ENCODE results near the gene CAMKK1. TPM values are rescaled to one million over a fixed set of nuclear protein-coding genes. Genes with fewer than 3 reads are reported as not detected.
A peak's percentile ranks its signal among the peaks of the same experiment; 100 is the strongest.

The CAMKK1 gene
- total RNA-seq, 2 experiments from 2014 or later, result 6.7 to 6.9 TPM

DNA sequence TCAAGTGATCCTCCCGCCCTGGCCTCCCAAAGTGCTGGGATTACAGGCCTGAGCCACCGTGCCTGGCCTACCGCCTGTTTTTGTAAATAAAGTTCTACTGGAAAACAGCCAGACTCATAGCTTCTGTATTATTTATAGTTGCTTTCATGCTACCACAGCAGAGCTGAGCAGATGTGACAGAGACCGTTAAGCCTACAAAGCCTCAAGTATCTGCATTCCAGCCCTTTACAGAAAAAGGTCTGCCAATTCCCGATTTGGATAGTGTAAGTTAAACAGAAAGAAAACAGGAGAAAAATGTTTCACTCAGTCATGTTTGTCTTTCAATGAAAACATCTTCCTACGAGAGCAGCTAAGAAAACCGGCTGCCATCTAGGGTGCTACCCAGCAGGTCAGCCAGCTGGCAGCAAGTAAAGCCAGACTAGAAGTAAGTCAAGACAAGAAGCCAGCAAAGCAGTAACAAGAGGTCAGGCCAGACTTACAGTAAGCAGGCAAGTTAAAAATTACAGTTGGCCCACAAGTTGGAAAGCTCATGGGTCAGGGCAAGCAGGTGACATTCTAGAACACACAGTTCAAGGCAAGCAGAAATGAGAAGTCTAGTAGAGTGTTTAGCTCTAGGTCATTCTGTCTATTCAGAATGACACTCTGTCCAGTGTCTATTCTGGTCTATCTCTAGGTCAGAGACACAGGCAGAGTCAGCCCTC, 64.6 kb downstream of the CAMKK1 start:
- H3K9me3 Mint-ChIP-seq, result no peaks in the 10 kb centered on the region
- DNase-seq, result no peak
- no peak overlapping the region for H3K27ac Mint-ChIP-seq
- intact Hi-C loops (cut with micrococcal nuclease), result no loop called here
- H3K27me3 Mint-ChIP-seq, result no peaks in the 10 kb centered on the region
- H3K36me3 Mint-ChIP-seq (ENCODE audit: low read depth), result peaks cover 13% of the 10 kb centered on the region
- ChIA-PET POLR2A (interaction anchor here (1.9 to 5.3 kb wide), 2 partner anchors 17 to 90 kb away, joined by 5 to 33 read pairs; partner anchors contain the start of gene NCBP3), CTCF (interaction anchor here (0.6 to 7.9 kb wide), 29 partner anchors 10 to 192 kb away, joined by 3 to 367 read pairs (median 7); partner anchors contain the start of genes CTNS, HASPIN, NCBP3 and P2RX5)
- TF ChIP-seq, protein P1, sequence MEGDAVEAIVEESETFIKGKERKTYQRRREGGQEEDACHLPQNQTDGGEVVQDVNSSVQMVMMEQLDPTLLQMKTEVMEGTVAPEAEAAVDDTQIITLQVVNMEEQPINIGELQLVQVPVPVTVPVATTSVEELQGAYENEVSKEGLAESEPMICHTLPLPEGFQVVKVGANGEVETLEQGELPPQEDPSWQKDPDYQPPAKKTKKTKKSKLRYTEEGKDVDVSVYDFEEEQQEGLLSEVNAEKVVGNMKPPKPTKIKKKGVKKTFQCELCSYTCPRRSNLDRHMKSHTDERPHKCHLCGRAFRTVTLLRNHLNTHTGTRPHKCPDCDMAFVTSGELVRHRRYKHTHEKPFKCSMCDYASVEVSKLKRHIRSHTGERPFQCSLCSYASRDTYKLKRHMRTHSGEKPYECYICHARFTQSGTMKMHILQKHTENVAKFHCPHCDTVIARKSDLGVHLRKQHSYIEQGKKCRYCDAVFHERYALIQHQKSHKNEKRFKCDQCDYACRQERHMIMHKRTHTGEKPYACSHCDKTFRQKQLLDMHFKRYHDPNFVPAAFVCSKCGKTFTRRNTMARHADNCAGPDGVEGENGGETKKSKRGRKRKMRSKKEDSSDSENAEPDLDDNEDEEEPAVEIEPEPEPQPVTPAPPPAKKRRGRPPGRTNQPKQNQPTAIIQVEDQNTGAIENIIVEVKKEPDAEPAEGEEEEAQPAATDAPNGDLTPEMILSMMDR (IDR thresholded peaks at IDR 0.05), result no peak
- H3K4me3 Mint-ChIP-seq, result no peak overlapping the region
- ATAC-seq, result no peak
- H3K4me1 Mint-ChIP-seq (ENCODE audit: low read depth), result peaks cover 7% of the 10 kb centered on the region

DNA sequence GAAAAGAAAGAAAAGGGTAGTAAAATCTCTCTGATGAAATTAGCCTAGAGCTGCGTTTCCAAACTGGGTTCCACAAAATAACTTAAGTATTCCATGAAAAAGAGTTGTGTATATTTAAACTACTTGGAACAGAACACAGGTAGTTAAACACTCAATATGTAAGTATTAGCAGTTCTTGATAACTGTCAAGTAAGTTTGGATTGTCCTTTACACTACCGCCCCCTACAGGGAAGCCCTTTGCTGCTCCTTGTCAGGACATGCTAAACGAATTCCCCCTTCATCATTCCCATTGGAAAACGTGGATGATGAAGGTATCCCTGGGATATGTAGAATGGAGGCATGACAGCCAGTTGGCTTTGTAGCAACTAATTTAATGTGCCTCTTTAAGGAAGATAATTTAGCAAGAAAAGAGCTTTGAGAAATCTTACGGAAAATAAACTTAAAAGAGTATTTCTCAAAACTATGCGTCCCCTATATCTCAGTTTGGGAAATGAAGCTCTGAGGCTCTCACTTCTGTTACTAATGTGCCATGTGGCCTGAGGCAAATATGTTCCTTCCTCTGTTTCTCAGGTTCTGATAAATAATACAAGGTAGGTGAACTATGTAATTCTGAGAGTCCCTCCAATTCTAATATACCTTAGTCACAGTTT, 65.6 kb downstream of the CAMKK1 start:
- H3K27me3 Mint-ChIP-seq, result no peaks in the 10 kb centered on the region
- intact Hi-C loops (cut with micrococcal nuclease), result loop anchor here (1.0 kb wide), 1 partner anchor 89 kb away; no protein-coding TSS in a partner anchor
- peaks cover 9% of the 10 kb centered on the region for H3K4me1 Mint-ChIP-seq (ENCODE audit: low read depth)
- ATAC-seq (no peak), DNase-seq (peak; percentile 89)
- H3K4me3 Mint-ChIP-seq, result no peak overlapping the region
- peak overlapping the region; percentile 25 for H3K27ac Mint-ChIP-seq
- CTCF ChIA-PET, result interaction anchor here (0.6 to 7.9 kb wide), 44 partner anchors 9 to 331 kb away, joined by 3 to 367 read pairs (median 5); partner anchors contain the start of genes CTNS, HASPIN, ITGAE and NCBP3
- POLR2A ChIA-PET, result interaction anchor here (0.6 to 5.3 kb wide), 5 partner anchors 18 to 216 kb away, joined by 3 to 33 read pairs (median 5); partner anchors contain the start of gene NCBP3
- TF ChIP-seq, protein P1 (IDR thresholded peaks at IDR 0.05), result peak; percentile 97
- H3K9me3 Mint-ChIP-seq, result no peaks in the 10 kb centered on the region
- peaks cover 15% of the 10 kb centered on the region for H3K36me3 Mint-ChIP-seq (ENCODE audit: low read depth)

DNA sequence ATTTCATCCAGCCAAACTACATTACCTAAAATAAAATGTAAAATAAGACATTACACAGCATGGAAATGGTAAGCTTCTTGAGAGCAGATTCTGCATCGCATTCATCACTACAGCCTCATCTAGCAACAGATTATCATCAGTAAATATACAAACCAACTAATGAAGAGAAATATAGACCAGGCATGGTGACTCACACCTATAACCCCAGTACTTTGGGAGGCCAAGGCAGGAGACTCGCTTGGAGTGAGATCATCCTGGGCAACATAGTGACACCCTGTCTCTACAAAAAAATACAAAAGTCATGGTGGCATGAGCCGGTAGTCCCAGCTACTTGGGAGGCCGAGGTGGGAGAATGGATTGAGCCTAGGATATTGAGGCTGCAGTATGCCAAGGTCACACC, 66.7 kb downstream of the CAMKK1 start:
- DNase-seq, result no peak
- TF ChIP-seq, protein P1 (IDR thresholded peaks at IDR 0.05), result no peak
- Mint-ChIP-seq H3K27ac (peak overlapping the region; percentile 7), H3K4me1 (ENCODE audit: low read depth) (peaks cover 9% of the 10 kb centered on the region), H3K4me3 (no peak overlapping the region), H3K27me3 (no peaks in the 10 kb centered on the region), H3K9me3 (no peaks in the 10 kb centered on the region), H3K36me3 (ENCODE audit: low read depth) (peaks cover 24% of the 10 kb centered on the region)
- ChIA-PET POLR2A (interaction anchor here (0.7 to 1.3 kb wide), 2 partner anchors 16 to 21 kb away, joined by 4 to 6 read pairs; no protein-coding TSS in a partner anchor), CTCF (interaction anchor here (0.8 to 7.9 kb wide), 22 partner anchors 8 to 190 kb away, joined by 3 to 367 read pairs (median 10); partner anchors contain the start of genes CTNS, ITGAE, NCBP3 and SHPK)
- intact Hi-C loops (cut with micrococcal nuclease), result no loop called here
- no peak for ATAC-seq

DNA sequence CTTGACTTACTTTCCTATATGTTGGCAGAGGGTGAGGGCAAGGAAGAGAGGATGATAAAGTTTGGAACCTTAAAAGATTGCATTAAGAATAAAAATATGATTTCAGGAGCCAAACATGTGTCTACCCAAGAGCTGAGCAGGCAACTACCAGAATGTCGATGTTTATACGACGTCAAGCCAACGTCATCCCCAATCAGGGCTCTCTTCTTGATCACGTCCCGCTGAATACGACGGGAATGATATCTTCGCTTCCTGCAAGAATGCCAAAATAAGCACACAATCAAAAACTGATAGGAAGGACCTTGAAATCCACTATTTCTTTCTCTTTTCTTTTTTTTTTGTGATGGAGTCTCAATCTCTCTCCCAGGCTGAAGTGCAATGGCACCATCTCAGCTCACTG, 71.8 kb downstream of the CAMKK1 start:
- intact Hi-C loops (cut with micrococcal nuclease), result no loop called here
- no peak overlapping the region for H3K4me3 Mint-ChIP-seq
- no peaks in the 10 kb centered on the region for H3K9me3 Mint-ChIP-seq
- TF ChIP-seq, protein P1 (IDR thresholded peaks at IDR 0.05), result no peak
- no peaks in the 10 kb centered on the region for H3K27me3 Mint-ChIP-seq
- DNase-seq, result no peak
- no peak for ATAC-seq
- CTCF ChIA-PET, result interaction anchor here (1.3 to 2.6 kb wide), 2 partner anchors 23 to 83 kb away, joined by 3 to 14 read pairs; no protein-coding TSS in a partner anchor
- no peak overlapping the region for H3K27ac Mint-ChIP-seq
- POLR2A ChIA-PET, result interaction anchor here (0.7 to 1.3 kb wide), 3 partner anchors 14 to 196 kb away, joined by 3 to 4 read pairs (median 4); no protein-coding TSS in a partner anchor
- H3K36me3 Mint-ChIP-seq (ENCODE audit: low read depth), result peaks cover 34% of the 10 kb centered on the region
- H3K4me1 Mint-ChIP-seq (ENCODE audit: low read depth), result peaks cover 4% of the 10 kb centered on the region

Measured in activated CD8-positive, alpha-beta T cell treated with anti-CD3 and anti-CD28 coated beads for 36 hours (primary cell).